Transverse colon (tissue), 3 donors: ENCODE measurements around the gene SPDYE2B.
"Not testable (repeated sequence)": the region's sequence is repeated elsewhere in the genome, so short reads cannot be mapped to it uniquely, and the experiment has no call there.

Experiments
- POLR2A ChIP-seq: fragments of 450-650 bp; IDR thresholded peaks from one replicate; pipeline ENCODE4 v1.6.1; 2016; ENCODE audit warnings: antibody characterized with exemption, mild to moderate bottlenecking, moderate library complexity
- TF ChIP-seq, protein P1 (sequence below), 5 experiments: fragments of 200-600 bp in 3 of 5; fragments of 450-650 bp in 2 of 5; sonication (generic) in 3 of 5; IDR thresholded peaks; 1 replicate in 2 of 5; 2 replicates in 3 of 5; pipeline ENCODE4 v1.5.1; 2016 to 2017; ENCODE audit warnings: antibody characterized with exemption in 5 of 5, inconsistent platforms in 3 of 5, mild to moderate bottlenecking in 2 of 5, moderate library complexity in 1 of 5

GRCh38 chr7:102630622-102631021, 19.5 kb upstream of the SPDYE2B start:
- TF ChIP-seq, protein P1, sequence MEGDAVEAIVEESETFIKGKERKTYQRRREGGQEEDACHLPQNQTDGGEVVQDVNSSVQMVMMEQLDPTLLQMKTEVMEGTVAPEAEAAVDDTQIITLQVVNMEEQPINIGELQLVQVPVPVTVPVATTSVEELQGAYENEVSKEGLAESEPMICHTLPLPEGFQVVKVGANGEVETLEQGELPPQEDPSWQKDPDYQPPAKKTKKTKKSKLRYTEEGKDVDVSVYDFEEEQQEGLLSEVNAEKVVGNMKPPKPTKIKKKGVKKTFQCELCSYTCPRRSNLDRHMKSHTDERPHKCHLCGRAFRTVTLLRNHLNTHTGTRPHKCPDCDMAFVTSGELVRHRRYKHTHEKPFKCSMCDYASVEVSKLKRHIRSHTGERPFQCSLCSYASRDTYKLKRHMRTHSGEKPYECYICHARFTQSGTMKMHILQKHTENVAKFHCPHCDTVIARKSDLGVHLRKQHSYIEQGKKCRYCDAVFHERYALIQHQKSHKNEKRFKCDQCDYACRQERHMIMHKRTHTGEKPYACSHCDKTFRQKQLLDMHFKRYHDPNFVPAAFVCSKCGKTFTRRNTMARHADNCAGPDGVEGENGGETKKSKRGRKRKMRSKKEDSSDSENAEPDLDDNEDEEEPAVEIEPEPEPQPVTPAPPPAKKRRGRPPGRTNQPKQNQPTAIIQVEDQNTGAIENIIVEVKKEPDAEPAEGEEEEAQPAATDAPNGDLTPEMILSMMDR (IDR thresholded peaks at IDR 0.05), result not testable (repeated sequence)
- TF ChIP-seq POLR2A, result not testable (repeated sequence)
